GM20431 (cell line): ENCODE measurements around the gene TRPM3.

Experiments
- in situ Hi-C: fragments of 300-500 bp; cut with MseI, MboI; formaldehyde crosslinking; loops from one replicate; pipeline ENCODE4 v1.15.0; 2020; ENCODE audit warnings: low sequenced_read_pairs; ENCODE audit not compliant: unreplicated experiment

Gene TRPM3

GRCh38 chr9:70554881-70555280, 566.5 kb downstream of the TRPM3 start:
- in situ Hi-C loops = no loop called here

GRCh38 chr9:70553707-70554673, 567.4 kb downstream of the TRPM3 start:
- in situ Hi-C loops = no loop called here

GRCh38 chr9:70552561-70552960, 568.9 kb downstream of the TRPM3 start:
- in situ Hi-C loops = no loop called here

GRCh38 chr9:70551801-70552200, 569.6 kb downstream of the TRPM3 start:
- in situ Hi-C loops = no loop called here

DNA sequence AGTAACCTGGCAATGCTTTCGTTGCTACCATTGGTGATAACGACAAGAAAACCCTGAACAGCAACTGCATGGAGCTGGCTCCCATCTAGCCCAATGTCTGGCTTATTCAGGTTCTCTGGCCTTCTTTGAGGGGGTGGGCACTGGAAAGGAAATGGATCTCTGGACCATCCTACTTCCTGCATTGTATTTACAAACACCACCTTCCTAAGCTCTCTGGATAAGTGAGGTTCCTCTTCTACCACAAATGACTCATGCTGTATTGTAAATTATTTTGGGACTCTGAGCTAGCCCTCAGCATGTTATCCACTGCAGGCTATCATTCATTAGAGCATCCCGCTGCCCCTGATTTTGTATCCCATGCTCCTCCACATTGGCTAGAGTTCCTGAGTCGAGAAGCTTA, 570.0 kb downstream of the TRPM3 start:
- in situ Hi-C loops = no loop called here

DNA sequence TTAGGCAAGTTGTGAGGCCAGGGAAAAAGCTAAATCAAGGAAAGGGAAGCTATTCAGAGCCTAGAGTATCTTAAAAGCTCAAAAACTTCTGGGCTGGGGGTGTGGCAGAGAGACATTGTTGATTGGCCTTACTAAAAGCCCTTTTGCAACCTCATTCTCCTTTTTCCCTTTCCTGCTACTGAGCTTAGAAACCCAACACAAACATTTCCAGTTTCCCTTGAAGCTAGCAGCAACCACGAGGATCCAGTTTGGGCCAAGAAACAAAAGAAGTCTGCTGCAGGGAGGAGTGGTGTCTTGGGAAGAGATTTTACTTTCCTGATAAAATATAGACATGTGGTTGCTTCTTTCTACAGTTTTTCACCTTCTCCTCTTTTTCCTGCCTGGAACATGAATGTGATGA, 571.5 kb downstream of the TRPM3 start:
- in situ Hi-C loops = no loop called here

DNA sequence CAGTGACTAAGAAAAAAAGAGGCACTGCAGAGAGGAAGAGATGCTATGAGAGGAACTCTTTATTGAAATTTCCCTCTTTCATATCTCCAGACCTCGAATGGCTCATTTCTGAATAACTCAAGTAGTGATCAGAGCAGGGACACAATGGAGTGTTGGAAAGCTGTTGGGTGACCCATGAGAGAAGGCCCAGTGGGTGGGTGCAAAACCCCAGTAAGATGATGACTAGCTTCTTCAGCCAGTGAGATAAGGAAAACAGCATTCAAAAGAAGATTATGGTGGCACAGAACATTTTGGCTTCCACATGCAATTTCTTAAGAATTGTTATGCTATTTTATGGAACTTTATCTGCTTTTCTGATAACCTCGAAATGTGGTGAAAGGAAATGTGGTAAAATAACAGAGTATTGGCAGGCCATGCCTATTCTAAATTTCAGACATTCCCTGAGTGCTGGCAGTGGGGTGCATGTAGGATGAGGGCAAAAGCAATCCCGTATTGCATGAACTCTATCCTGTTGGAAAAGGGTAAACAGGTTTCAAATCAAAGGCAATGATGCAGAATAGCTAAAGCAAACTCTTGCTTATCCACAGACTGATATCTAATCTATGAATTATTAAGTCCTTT, 579.0 kb downstream of the TRPM3 start:
- in situ Hi-C loops = no loop called here

GRCh38 chr9:70540016-70540415, 581.4 kb downstream of the TRPM3 start:
- in situ Hi-C loops = no loop called here

DNA sequence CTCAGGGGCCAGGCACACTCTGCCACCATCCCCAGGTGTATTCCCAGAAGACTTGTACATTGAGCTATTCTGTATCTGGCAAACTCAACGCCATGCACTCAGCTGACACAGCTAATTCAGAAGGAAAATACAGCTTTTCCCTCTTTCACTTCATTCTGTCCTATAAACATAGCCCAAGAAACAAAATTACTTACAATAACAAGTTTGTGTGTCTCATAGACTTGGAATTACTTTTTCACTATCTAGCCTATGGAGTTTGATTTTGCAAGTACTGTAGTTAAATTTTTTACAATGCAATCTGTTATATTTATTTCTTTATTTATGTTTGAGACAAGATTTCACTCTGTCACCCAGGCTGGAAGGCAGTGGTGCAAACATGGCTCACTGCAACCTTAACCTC, 581.9 kb downstream of the TRPM3 start:
- in situ Hi-C loops = no loop called here

GRCh38 chr9:70539001-70539400, 582.4 kb downstream of the TRPM3 start:
- in situ Hi-C loops = no loop called here

- in situ Hi-C loops = no loop called here
These were observed 584.3 kb downstream of the TRPM3 start for GRCh38 chr9:70537084-70537483.

GRCh38 chr9:70535546-70536323, 585.7 kb downstream of the TRPM3 start:
- in situ Hi-C loops = no loop called here

- in situ Hi-C loops = no loop called here
These were observed 587.0 kb downstream of the TRPM3 start for GRCh38 chr9:70534471-70534870.

DNA sequence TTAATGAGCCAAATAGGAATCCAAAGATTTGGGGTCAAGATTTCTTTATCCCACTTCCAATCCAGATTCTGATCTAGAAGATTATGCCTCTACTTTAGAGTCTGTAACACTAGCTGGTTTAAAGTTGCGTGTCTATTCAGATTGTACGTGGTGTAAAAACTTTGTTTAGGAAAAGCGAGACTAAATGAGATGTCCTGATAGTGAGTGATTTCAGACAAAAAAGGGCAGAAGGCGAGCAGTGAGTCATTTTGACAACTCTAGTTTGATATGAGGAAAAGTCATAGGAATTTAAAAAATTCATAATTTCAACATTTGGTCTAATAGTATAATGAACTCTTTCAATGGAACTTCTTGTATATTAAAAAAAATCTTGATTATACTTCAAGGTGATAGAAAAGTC, 587.4 kb downstream of the TRPM3 start:
- in situ Hi-C loops = no loop called here

- in situ Hi-C loops = no loop called here
These were observed 587.9 kb downstream of the TRPM3 start for GRCh38 chr9:70533492-70533891.

DNA sequence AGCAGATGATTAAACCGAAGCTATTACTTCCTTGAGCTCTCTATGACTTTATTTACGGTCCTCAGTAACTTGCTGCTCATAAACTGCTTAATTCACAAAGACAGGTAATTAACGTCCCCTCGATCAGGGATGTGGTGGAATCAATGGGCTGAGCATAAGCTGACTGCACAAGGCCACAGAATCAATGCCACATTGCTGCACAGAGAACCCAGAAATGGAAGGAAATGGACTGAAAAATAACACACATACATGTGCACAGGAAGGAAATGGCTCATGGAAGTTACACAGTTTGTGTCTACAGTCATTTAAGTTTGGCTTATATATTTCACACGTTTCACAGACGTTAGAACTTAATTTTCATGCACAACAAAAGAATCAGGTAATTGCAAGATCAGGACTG, 588.7 kb downstream of the TRPM3 start:
- in situ Hi-C loops = no loop called here

DNA sequence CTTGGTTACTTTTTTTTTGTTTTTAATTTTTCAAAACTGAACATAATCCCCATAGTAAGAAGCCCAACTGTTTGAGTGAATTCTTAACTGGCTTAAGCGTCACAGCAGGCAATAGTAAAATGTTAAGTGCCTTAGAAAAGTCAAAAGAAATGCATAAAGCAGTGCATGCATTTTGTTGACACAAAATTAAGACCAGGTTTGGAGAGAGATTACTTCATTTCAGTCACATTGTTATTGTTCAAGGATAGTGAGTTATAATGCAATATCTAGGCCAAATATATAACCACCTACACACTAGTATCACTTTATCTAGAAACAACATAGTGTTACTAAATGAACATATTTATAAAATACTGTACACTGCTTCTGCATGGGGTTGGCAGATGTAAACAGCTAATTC, 590.1 kb downstream of the TRPM3 start:
- in situ Hi-C loops = no loop called here

GRCh38 chr9:70530716-70531115, 590.7 kb downstream of the TRPM3 start:
- in situ Hi-C loops = no loop called here

- in situ Hi-C loops = no loop called here
These were observed 591.6 kb downstream of the TRPM3 start for GRCh38 chr9:70529833-70530232.

DNA sequence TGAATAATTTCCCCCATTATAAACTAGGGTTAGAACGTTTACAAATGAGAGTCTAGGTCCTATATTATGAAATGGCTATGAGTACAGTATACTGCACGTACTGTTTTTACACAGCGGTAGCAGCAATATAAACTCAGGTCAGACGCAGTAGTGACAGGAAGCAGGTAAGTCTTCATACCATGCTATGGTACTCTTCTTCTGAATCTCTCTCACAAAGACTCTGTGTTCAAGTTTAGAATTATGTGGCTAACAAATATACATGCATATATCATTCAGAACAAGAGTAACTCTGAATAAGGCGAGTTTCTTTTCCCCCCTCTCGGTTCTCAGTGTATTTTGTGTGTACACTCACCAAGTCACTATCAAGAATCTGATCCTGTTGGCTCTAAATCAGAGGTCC, 592.0 kb downstream of the TRPM3 start:
- in situ Hi-C loops = no loop called here

- in situ Hi-C loops = no loop called here
These were observed 594.5 kb downstream of the TRPM3 start for GRCh38 chr9:70526902-70527301.
